ENCODE data around the gene TFF3.

The TFF3 gene, protein sequence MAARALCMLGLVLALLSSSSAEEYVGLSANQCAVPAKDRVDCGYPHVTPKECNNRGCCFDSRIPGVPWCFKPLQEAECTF

DNA sequence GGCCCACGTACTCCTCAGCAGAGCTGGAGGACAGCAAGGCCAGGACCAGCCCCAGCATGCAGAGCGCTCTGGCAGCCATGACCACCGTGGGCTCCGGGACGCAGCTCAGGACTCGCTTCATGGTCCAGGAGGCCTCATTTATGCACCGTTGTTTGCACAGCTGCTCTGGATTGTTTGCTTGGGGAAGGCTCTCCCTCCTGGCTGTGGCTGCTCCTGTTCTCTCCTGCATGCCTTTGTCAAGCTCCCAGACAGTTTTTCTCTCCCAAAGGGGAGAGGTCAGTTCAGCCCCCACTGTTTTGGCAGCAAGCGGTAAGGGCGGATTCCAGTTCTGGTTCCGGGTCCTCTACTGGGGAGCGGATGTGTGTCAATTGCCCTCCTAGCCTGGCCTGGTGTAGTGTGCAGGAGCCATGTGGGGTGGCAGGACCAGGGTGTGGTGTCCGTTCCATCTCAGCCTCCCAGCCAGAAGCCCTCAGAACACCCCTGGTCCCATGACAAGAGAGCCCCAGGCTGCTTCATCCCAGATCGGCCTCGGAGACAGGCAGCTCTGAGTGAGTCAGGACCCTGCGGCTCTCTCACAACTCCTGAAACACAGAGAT lies at the start of gene TFF3:
TSS of gene TFF3 (minus strand) at position 114 of the 596 bp plus-strand sequence. CDS start at position 79, 35 bp downstream.
- ATAC-seq: no peak
- DNase-seq: no peak
- no peaks in the 10 kb centered on the region for H3K9me3 Mint-ChIP-seq
- H3K4me1 Mint-ChIP-seq: peaks cover 7% of the 10 kb centered on the region
- H3K4me3 Mint-ChIP-seq: no peak within 1 kb of the TSS
- peak within 1 kb of the TSS in 1 of 2 donors; percentile 49 for H3K27ac Mint-ChIP-seq
- no peaks in the 10 kb centered on the region for H3K27me3 Mint-ChIP-seq

DNA sequence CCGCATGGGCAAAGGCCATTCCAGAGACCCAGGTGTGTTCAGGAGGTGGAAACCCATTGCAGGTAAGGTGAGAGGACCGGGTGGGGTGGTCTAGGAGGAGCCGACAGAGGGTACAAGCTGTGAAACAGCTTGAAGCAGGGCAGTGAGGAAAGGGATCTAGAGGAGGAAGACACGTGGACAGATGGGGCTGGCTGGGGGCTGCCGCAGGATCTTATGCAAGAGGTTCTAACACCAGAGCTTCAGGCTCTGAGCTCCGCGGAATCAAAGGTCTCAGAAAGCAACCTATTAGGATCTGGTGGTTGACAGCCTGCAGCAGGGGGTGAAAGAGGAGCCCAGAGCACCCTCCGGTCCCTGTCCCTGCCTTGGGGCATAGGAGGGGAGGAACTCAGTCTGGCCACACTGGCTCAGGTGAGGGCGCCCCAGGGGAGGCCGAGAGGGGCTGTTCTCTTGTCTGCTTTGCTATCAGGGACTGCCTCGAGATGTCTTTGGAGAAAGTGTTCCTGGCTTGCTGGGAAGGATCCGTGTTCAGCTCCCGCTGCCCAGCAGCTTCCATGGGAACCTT lies 49.2 kb upstream of the TFF3 start:
- Mint-ChIP-seq H3K27ac (peak overlapping the region in 1 of 2 donors; percentile 75), H3K9me3 (no peaks in the 10 kb centered on the region), H3K27me3 (peaks cover 10% of the 10 kb centered on the region), H3K4me3 (no peak overlapping the region), H3K4me1 (peaks cover 52% of the 10 kb centered on the region)
- ATAC-seq (no peak), DNase-seq (no peak)

DNA sequence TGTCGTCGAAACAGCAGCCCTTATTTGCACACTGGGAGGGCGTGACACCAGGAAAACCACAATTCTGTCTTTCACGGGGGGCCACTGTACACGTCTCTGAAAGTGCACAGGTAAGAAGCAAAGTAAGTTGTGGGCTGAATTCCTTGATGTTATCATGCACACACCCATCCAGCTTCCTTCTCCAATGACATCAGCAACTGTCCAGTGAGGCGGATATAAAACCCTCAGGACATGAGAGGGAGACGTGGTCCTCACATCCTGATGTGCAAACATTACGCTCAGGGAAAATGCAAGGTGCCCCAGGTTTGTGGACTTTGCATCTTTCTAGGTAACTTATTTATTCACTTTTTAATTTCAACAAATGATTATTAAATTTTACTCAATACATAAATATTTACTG lies 48.1 kb upstream of the TFF3 start:
- DNase-seq (no peak), ATAC-seq (no peak)
- Mint-ChIP-seq H3K27ac (no peak overlapping the region), H3K4me3 (no peak overlapping the region), H3K9me3 (no peaks in the 10 kb centered on the region), H3K27me3 (peaks cover 10% of the 10 kb centered on the region), H3K4me1 (peaks cover 44% of the 10 kb centered on the region)

DNA sequence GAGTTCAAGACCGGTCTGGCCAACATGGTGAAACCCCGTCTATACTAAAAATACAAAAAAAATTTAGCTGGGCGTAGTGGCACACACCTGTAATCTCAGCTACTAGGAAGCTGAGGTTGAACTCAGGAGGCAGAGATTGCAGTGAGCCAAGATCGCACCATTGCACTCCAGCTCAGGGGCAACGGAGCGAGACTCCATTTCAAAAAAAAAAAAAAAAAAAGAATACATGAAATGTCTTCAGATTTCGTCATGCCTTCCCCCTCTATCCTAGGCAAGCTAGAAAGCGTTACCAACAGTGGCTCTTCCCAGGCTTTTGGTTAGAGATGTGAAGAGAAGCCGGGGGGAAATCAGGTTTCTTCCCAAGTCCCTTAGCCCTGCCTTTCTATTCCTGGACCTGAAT lies 47.5 kb upstream of the TFF3 start:
- H3K4me1 Mint-ChIP-seq: peaks cover 38% of the 10 kb centered on the region
- no peak for ATAC-seq
- H3K27me3 Mint-ChIP-seq: peaks cover 10% of the 10 kb centered on the region
- peak overlapping the region in 1 of 2 donors; percentile 5 for H3K27ac Mint-ChIP-seq
- no peaks in the 10 kb centered on the region for H3K9me3 Mint-ChIP-seq
- H3K4me3 Mint-ChIP-seq: no peak overlapping the region
- no peak for DNase-seq

DNA sequence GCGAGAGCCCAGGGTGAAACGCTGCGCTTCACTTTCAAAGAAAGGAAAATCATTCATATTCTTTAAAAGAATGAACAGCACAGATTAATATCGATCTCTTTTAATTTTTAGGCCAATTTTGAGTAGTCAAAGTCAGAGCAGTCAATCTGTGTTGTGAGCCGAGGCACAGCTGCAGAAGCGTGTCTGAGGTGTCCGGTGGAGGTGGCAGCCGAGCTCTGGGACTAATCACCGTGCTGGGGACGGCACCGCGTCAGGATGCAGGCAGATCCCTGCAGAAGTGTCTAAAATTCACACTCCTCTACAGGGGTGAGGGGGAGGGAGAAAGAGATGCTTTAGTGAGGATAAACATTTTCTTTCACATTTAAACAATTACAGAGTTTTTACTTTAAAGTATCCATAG lies 47.0 kb upstream of the TFF3 start:
- no peaks in the 10 kb centered on the region for H3K9me3 Mint-ChIP-seq
- H3K4me3 Mint-ChIP-seq: no peak overlapping the region
- no peak for DNase-seq
- H3K27ac Mint-ChIP-seq: no peak overlapping the region
- H3K4me1 Mint-ChIP-seq: peaks cover 33% of the 10 kb centered on the region
- ATAC-seq: no peak
- H3K27me3 Mint-ChIP-seq: peaks cover 10% of the 10 kb centered on the region

DNA sequence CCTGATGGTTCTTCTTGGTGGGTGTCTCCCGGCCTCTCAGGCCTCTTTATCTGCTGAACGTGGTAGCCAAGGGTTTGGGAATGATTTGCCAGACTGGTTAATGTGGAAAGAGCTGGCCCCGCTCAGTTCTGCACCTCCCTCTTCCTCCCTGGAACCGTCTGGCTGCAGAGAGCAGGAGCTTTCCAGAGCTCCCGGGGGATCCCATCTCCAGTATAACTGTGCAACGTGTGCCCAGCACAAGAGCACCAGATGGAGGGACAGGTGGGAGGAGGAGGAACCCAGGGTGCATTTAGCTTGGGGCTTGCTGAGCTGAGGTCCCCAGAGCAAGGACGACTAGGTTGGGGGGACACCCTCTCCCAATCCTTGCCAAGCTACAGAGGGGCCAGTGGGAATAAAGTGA lies 46.1 kb upstream of the TFF3 start:
- H3K27ac Mint-ChIP-seq: no peak overlapping the region
- peaks cover 10% of the 10 kb centered on the region for H3K27me3 Mint-ChIP-seq
- H3K4me3 Mint-ChIP-seq: no peak overlapping the region
- no peak for DNase-seq
- no peak for ATAC-seq
- peaks cover 33% of the 10 kb centered on the region for H3K4me1 Mint-ChIP-seq
- H3K9me3 Mint-ChIP-seq: no peaks in the 10 kb centered on the region

DNA sequence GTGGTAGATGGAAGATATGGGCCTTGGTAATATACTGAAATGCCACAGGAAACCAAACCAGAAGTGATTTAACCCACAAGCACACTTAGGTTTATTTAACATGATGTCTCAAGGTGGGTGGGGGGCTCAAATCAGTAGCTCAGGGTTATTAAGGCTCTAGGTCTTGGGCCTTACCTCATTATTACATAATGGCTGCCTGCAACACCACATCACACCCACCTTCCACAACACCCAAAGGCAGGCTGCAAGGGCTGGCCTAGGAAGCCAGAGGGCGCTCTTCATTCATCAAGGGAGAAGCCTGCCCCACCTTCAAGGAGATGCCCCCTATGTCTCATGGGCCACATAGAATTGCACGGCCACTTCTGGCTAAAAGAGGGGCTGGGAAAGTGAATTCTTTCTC lies 45.1 kb upstream of the TFF3 start:
- H3K9me3 Mint-ChIP-seq: peaks cover 0 to 5% of the 10 kb centered on the region in 2 donors
- DNase-seq (no peak), ATAC-seq (no peak)
- no peak overlapping the region for H3K27ac Mint-ChIP-seq
- peaks cover 29% of the 10 kb centered on the region for H3K4me1 Mint-ChIP-seq
- H3K27me3 Mint-ChIP-seq: peaks cover 10% of the 10 kb centered on the region
- H3K4me3 Mint-ChIP-seq: no peak overlapping the region

DNA sequence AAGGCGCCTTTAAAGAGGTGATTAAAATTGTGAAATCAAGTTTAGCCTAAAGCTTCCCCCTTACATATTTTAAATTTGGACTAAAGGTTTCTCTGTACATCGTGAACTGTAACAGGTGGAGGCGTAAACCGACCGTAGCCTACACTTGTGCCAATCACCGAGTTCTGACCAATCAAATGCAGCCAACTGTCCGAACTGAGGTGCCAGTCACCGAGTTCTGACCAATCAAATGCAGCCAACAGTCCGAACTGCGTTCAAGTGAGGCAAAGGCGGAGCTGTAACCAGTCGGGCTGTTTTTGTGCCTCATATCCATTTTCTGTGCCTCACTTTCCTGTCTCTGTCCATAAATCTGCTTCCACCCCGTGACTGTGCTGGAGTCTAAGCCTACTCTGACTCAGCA lies 43.7 kb upstream of the TFF3 start:
- H3K27me3 Mint-ChIP-seq: peaks cover 10% of the 10 kb centered on the region
- no peak overlapping the region for H3K4me3 Mint-ChIP-seq
- H3K27ac Mint-ChIP-seq: no peak overlapping the region
- peaks cover 4 to 15% of the 10 kb centered on the region in 2 donors for H3K9me3 Mint-ChIP-seq
- ATAC-seq (no peak), DNase-seq (no peak)
- H3K4me1 Mint-ChIP-seq: peaks cover 21% of the 10 kb centered on the region

DNA sequence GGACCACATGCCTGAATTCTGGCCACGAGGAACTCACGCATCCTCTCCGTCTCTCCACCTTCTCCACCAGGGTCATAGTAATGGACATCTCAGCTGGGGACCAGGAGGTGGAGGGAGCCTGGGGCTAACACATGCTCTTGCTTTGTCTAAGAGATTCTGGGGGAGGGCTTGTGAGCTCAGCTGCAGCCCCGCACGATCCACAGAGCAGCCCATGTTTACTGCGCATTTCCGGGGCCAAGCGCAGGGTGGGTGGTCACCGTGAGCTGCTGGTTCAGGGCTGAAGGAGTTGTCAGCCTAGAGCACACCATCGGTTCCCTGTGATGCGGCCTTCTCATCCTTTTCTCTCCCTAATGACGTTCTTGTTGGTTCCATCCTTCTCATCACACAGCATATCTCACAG lies 43.1 kb upstream of the TFF3 start:
- Mint-ChIP-seq H3K4me1 (peaks cover 14% of the 10 kb centered on the region), H3K27ac (no peak overlapping the region), H3K27me3 (peaks cover 10% of the 10 kb centered on the region), H3K4me3 (no peak overlapping the region), H3K9me3 (peaks cover 9 to 21% of the 10 kb centered on the region in 2 donors)
- DNase-seq (no peak), ATAC-seq (no peak)

DNA sequence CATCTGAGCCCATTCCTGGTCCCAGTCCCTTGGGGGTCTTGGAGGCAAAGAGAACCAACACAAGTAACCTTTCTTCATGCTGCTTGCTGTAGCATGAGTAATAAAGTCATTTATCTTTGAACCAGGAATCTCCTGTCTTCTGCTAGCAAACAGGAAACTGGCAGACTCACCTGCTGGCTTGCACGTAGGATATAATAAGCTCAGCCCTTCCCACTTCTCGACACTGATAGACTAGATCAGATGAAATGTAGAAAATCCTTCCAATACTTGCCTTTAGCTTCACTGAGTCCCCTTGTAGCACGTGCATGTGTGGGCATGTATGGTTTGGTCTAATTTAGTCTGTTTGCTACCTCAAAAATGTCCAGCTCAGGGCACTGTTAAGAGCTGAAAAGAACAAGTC lies 42.1 kb upstream of the TFF3 start:
- Mint-ChIP-seq H3K27ac (no peak overlapping the region), H3K4me1 (peaks cover 7% of the 10 kb centered on the region), H3K4me3 (no peak overlapping the region), H3K27me3 (peaks cover 7% of the 10 kb centered on the region), H3K9me3 (peaks cover 9 to 26% of the 10 kb centered on the region in 2 donors)
- ATAC-seq (no peak), DNase-seq (no peak)

DNA sequence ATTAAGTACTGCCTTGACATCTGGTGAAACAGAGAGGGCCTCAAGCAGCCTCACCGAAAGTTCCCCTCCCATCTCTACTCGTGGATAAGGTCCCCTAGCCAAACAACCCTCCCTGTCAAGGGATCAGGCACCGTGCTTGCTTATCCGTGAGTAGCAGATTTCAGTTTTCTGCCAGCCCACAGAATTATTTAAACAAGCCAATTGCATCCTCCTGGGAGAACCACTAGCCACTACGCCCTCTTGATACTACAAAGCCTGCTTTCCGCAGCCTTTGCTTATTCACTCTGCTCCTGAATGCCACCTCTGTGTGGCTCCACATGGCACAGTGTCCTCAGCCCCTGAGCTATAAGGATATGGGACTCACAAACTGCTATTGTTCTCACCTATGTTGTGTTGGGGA lies 41.4 kb upstream of the TFF3 start:
- Mint-ChIP-seq H3K9me3 (peaks cover 9 to 26% of the 10 kb centered on the region in 2 donors), H3K4me1 (no peaks in the 10 kb centered on the region), H3K4me3 (no peak overlapping the region), H3K27ac (no peak overlapping the region), H3K27me3 (peaks cover under 1% of the 10 kb centered on the region)
- ATAC-seq (no peak), DNase-seq (no peak)

DNA sequence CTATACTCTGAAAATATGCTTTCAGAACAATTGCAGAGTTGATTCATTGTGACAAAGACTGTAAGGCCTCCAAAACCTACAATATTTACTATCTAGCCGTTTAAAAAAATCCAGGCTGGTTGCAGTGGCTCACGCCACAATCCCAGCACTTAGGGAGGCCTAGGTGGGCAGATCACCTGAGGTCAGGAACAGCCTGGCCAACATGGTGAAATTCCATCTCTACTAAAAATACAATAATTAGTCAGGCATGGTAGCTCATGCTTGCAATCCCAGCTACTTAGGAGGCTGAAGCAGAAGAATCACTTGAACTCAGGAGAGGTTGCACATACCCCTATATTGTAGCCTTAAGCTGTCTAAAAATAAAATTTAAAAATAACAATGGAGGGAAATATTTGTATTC lies 40.8 kb upstream of the TFF3 start:
- Mint-ChIP-seq H3K27me3 (no peaks in the 10 kb centered on the region), H3K4me1 (no peaks in the 10 kb centered on the region), H3K4me3 (no peak overlapping the region), H3K9me3 (peaks cover 9 to 26% of the 10 kb centered on the region in 2 donors), H3K27ac (no peak overlapping the region)
- DNase-seq: no peak
- ATAC-seq: no peak

DNA sequence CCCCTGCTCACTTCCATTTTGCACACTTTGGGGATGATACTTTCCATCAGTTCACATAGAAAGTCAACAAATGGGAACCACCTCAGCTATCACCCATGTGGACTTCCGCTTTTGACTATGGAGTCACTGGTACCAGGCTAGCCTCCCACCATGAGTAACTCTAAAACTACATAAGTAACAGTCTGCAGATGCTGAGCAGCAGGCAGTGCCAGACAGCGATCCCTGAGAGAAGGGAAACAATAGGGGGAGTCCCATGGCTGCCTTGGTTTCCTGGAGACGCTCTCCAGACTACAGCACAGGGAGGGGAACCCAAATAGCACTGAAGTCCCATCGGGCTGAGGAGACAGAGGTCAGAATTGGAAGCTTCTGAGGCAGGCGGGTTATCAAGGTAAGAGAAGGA lies 38.4 kb upstream of the TFF3 start:
- Mint-ChIP-seq H3K4me3 (no peak overlapping the region), H3K9me3 (peaks cover 9 to 26% of the 10 kb centered on the region in 2 donors), H3K27me3 (no peaks in the 10 kb centered on the region), H3K27ac (peak overlapping the region in 1 of 2 donors; percentile 11), H3K4me1 (no peaks in the 10 kb centered on the region)
- ATAC-seq (no peak), DNase-seq (no peak)

DNA sequence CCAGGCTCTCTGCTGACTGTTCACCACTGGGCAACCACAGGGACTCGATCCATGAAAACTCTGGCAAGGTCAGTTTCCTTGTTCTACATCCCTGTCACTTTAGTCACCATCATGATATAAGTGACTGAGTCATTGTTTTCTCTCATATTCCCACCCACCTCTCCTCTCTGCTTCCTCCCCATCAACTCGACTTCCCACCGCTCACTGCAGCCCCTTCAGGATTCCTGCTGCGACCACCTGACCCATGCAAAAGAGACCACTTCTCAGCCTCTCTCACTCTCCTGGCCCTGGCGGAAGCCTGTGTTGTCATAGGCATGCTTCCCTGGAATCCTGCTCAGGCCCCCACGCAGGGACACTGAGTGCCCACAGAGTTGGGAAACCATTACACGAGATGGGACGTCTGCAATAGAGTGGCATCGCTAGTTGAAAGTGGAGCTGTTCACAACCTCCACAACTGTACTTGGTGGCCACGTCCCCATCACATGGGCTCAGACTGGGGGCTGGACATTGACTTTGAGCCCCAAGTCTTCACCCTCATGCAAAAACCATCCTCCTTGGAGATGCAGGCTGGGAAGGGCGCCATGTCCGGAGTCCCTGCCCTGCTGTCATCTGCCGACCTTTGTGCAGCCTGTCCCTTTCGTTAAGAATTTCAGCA lies 37.4 kb upstream of the TFF3 start:
- Mint-ChIP-seq H3K27ac (peak overlapping the region; percentile 38 to 86), H3K9me3 (peaks cover 9 to 26% of the 10 kb centered on the region in 2 donors), H3K27me3 (no peaks in the 10 kb centered on the region), H3K4me1 (no peaks in the 10 kb centered on the region), H3K4me3 (no peak overlapping the region)
- ATAC-seq (no peak), DNase-seq (no peak)

DNA sequence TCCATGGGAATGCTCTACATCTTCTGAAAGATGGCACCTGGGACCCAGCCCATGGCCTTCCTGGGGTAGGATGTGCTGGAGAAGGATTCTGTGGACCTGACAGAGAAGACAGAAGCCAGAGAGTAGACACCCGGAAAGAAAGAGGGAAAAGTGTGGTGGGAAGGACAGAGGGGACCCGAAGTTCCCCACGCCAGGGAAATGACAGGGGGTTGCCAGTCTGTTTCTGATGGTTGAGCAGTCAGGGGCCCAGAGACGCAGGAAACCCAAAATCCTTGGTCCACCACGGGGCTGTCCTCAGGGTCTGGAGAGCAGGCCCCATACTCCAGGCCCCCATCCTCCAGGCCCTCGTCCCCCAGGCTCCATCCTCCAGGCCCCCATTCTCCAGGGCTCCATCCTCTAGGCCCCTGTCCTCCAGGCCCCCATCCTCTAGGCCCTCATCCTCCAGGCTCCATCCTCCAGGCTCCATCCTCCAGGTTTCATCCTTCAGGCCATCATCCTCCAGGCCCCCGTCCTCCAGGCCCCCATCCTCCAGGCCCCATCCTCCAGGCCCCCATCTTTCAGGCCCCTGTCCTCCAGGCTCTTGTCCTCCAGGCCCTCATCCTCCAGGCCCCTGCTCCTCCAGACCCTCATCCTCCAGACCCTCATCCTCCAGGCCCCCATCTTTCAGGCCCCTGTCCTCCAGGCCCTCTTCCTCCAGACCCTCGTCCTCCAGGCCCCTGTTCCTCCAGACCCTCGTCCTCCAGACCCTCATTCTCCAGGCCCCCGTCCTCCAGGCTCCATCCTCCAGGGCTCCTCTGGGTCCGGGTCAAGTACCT lies 36.6 kb upstream of the TFF3 start:
- ATAC-seq: no peak
- no peak overlapping the region for H3K4me3 Mint-ChIP-seq
- peaks cover 9 to 26% of the 10 kb centered on the region in 2 donors for H3K9me3 Mint-ChIP-seq

More for the DNA sequence above, 36.6 kb upstream of the TFF3 start:
- H3K4me1 Mint-ChIP-seq: no peaks in the 10 kb centered on the region
- H3K27ac Mint-ChIP-seq: peak overlapping the region in 1 of 2 donors; percentile 38
- no peak for DNase-seq
- no peaks in the 10 kb centered on the region for H3K27me3 Mint-ChIP-seq
